GM18868 (cell line): Measurements from ENCODE around the gene FBF1.
A peak's percentile ranks its signal among the peaks of the same experiment; 100 is the strongest.
"Not testable (repeated sequence)": the region's sequence is repeated elsewhere in the genome, so short reads cannot be mapped to it uniquely, and the experiment has no call there.

Source experiments
- ATAC-seq: cut with Tn5 transposase; IDR thresholded peaks from one replicate; pipeline ENCODE4 v1.9.1; 2021; ENCODE audit warnings: mild to moderate bottlenecking, moderate library complexity; ENCODE audit not compliant: unreplicated experiment

The FBF1 gene

GRCh38 chr17:75940727-75941441 is at the start of gene FBF1:
Gene FBF1 (minus strand): TSS chr17:75941042. CDS start chr17:75938149, 2,893 bp downstream.
- peak; percentile 97 for ATAC-seq

- no peak for ATAC-seq
Observed at GRCh38 chr17:75987041-75987440, 46.2 kb upstream of the FBF1 start.

DNA sequence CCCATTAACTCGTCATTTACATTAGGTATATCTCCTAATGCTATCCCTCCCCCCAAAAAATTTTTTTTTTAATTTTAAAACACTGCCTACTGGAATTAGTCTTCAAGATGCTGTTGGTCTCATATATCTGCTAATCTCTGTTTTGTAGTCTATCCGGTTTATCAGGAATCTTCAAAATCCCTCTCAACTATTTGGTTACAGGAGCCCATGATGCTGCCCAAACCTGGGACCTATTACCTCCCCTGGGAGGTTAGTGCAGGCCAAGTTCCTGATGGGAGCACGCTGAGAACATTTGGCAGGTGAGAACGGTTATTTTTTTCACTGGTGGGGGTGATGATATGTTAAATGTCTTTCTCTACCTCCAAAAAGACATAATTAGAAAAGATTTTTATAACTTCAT is 45.1 kb upstream of the FBF1 start:
- no peak for ATAC-seq

- ATAC-seq = no peak
Observed at GRCh38 chr17:75983501-75984181, 42.8 kb upstream of the FBF1 start.

DNA sequence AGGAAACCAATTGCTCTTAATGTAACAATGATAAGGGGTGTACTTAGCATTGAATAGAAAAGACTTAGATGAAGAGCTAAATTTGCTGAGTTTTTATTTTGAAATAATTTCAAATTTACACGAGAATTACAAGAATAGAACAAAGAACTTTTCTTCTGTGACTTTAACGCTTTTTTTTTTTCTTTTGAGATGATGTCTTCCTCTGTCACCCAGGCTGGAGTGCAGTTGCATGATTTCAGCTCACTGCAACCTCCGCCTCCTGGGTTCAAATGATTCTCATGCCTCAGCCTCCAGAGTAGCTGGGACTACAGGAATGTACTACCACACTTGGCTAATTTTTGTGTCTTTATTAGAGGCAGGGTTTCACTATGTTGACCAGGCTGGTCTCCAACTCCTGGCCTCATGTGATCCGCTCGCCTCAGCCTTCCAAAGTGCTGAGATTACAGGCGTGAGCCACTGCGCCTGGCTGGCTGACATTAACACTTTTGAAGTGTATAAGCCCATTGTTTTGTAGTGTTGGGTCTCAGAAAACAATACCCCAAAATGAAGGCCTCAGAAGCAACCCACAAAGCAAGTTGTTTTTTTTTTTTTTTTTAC is 40.3 kb upstream of the FBF1 start:
- no peak for ATAC-seq

DNA sequence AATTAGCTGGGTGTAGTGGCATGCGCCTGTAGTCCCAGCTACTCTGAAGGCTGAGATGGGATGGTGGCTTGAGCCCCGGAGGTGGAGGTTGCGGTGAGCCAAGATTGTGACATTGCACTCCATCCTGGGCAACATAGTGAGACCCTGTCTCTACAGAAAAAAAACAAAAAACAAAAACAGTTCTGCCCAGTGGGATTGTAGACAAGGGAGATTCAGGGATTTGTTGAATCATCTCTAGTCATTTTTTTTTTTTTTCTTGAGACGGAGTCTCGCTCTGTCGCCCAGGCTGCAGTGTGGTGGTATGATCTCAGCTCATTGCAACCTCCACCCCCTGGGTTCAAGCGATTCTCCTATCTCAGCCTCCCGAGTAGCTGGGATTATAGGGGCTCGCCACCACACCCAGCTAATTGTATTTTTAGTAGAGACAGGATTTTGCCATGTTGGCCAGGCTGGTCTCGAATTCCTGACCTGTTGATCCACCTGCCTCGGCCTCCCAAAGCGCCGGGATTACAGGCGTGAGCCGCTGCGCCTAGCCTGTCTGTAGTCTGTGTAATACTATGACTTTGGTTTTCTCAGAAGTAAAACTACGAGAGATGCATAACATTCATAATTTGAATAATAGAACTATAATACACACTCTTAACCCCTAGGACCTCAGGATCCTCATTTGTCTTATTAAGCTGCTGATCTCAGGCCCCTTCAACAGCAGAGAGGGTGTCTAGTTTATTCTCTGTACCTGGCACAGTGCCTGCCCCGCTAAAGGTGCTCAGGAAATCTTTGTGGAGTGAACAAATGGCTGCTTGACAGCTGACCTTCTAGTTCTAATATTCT is 39.6 kb upstream of the FBF1 start:
- ATAC-seq = no peak

DNA sequence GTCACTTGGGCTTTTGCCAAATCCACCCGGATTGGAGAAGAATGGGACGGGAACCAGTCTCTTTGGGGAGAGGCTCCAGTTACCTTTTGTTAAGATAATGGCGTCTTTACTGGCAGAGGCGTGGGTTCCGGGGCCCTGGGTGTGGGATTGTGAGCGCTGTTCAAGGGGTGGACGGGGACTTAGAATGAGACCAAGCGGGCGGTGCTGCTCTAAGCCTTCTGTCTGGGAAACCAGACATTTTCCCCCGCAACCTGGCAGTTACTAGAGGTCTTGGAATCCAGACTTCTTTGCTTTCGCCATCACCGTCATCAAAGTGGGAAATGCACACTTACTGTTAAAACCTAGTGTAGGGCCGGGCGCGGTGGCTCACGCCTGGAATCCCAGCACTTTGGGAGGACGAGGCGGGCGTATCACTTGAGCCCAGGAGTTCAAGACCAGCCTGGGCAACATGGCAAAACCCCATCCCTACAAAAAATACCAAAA is 38.9 kb upstream of the FBF1 start:
- no peak for ATAC-seq

DNA sequence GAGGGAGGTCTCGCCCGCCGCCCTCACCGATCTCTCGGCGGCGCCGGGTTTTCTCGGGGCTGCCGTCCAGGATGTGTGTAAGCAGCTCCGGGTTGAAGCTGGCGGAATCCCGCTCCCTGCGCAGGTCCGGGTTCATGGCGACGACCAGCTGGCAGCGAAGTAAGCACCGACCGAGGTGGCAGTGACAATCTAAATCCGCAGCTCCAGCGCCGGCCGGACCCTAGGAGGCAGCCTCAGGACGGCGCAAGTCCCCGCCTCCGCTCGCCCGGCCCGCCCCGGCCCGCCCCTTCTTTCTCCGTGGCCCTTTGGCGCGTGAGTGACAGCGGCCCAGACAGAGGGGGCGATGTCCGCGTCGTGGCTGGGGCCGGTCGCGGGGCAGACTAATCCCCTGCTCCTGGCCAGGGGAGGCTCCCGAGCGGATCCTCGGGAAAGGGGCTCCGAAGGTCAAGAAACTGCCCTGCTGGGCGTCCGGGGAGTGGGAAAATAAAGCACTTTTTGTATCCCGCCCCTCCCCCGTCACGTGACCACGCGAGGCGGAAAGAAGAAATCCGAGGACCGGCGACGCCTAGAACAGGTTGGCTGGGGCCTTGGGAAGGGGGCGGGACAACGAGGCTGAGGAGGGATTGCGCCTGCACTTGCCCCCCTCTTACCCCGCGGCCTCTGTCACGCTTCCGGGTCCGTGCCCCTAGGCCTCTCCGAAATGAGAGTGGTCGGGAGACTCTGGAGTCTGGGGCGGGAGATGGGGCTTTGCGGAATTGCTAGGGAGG is 38.3 kb upstream of the FBF1 start, which contains the start of the genes ACOX1 and TEN1:
ACOX1 (minus strand) TSS at position 229 of the 767 bp plus-strand sequence; CDS start at position 136, 93 bp downstream.
TEN1 (plus strand) TSS at position 303 of the 767 bp plus-strand sequence. CDS start 6,953 bp downstream, outside the sequence.
- ATAC-seq = peak; percentile 90

- ATAC-seq = no peak
Observed at GRCh38 chr17:75976175-75976848, 35.5 kb upstream of the FBF1 start.

- ATAC-seq = no peak
Observed at GRCh38 chr17:75975757-75976174, 34.9 kb upstream of the FBF1 start.

DNA sequence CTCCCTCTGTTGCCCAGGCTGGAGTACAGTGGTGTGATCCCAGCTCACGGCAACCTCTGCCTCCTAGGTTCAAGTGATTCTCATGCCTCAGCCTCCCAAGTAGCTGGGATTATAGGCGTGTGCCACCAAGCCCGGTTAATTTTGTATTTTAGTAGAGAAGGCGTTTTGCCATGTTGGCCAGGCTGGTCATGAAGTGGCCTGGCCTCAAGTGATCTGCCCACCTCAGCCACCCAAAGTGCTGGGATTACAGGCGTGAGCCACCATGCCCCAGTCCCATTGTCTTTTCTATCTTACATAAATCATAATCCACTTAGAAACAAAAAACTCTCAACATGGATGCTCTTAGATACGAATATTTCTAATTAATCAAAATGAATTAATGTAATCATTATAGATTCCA is 34.3 kb upstream of the FBF1 start:
- ATAC-seq = not testable (repeated sequence)

- ATAC-seq = no peak
Observed at GRCh38 chr17:75970626-75971025, 29.8 kb upstream of the FBF1 start.

GRCh38 chr17:75970011-75970523 is 29.2 kb upstream of the FBF1 start:
- no peak for ATAC-seq

GRCh38 chr17:75969044-75969443 is 28.2 kb upstream of the FBF1 start:
- ATAC-seq = not testable (repeated sequence)

- no peak for ATAC-seq
Observed at GRCh38 chr17:75965468-75965867, 24.6 kb upstream of the FBF1 start.

- ATAC-seq = no peak
Observed at GRCh38 chr17:75959839-75960511, 19.1 kb upstream of the FBF1 start.

- ATAC-seq = no peak
Observed at GRCh38 chr17:75959051-75959838, 18.4 kb upstream of the FBF1 start.
